IMR-90 (cell line): ENCODE results near the gene KRTAP10-6.

ENCODE experiments used
- CEBPB ChIP-seq: IDR thresholded peaks from 2 replicates; pipeline ENCODE4 v1.6.1; 2012; ENCODE audit warnings: low read depth, low read length, improper control_type of control experiment
- CHD1 ChIP-seq: IDR thresholded peaks from 2 replicates; pipeline ENCODE4 v1.6.1; 2012; ENCODE audit warnings: low read depth, low read length, improper control_type of control experiment
- CTCF ChIP-seq: conservative IDR thresholded peaks from 2 replicates; pipeline ENCODE4 v1.5.1; 2012; ENCODE audit warnings: mild to moderate bottlenecking, low read depth, low read length, improper control_type of control experiment
- FOS ChIP-seq: fragments of 150-350 bp; IDR thresholded peaks from 2 replicates; pipeline ENCODE4 v1.6.1; 2016; ENCODE audit warnings: low read depth, low read length
- MAFK ChIP-seq: IDR thresholded peaks from 2 replicates; pipeline ENCODE4 v1.6.1; 2012; ENCODE audit warnings: low read depth, low read length, improper control_type of control experiment
- MAZ ChIP-seq: IDR thresholded peaks from 2 replicates; pipeline ENCODE4 v1.6.1; 2012; ENCODE audit warnings: low read depth, mild to moderate bottlenecking, low read length, improper control_type of control experiment, moderate library complexity, borderline replicate concordance
- MXI1 ChIP-seq: IDR thresholded peaks from 2 replicates; pipeline ENCODE4 v1.6.1; 2012; ENCODE audit warnings: low read depth, mild to moderate bottlenecking, low read length, moderate library complexity, borderline replicate concordance
- NFE2L2 ChIP-seq: fragments of 150-350 bp; IDR thresholded peaks from 2 replicates; pipeline ENCODE4 v1.6.1; 2016; ENCODE audit warnings: low read depth, mild to moderate bottlenecking, low read length
- POLR2A ChIP-seq: IDR thresholded peaks from 2 replicates; pipeline ENCODE4 v1.6.1; 2012; ENCODE audit warnings: mild to moderate bottlenecking, low read depth, low read length
- RCOR1 ChIP-seq: IDR thresholded peaks from 2 replicates; pipeline ENCODE4 v1.6.1; 2012; ENCODE audit warnings: mild to moderate bottlenecking, low read length, improper control_type of control experiment; ENCODE audit not compliant: insufficient replicate concordance
- RFX5 ChIP-seq: IDR thresholded peaks from 2 replicates; pipeline ENCODE4 v1.8.0; 2012; ENCODE audit warnings: low read depth, mild to moderate bottlenecking, low read length, moderate library complexity
- SMC3 ChIP-seq: fragments of 150-350 bp; IDR thresholded peaks from 2 replicates; pipeline ENCODE4 v1.6.1; 2016; ENCODE audit warnings: low read depth, mild to moderate bottlenecking, antibody characterized with exemption, low read length, moderate library complexity
- USF2 ChIP-seq: fragments of 150-350 bp; IDR thresholded peaks from 2 replicates; pipeline ENCODE4 v1.6.1; 2017; ENCODE audit warnings: mild to moderate bottlenecking, antibody characterized with exemption, low read length, low read depth
- TF ChIP-seq, protein P1 (sequence below): fragments of 150-350 bp; IDR thresholded peaks from 2 replicates; pipeline ENCODE4 v1.6.1; 2016; ENCODE audit warnings: low read depth, mild to moderate bottlenecking, low read length, moderate library complexity, borderline replicate concordance

- TF ChIP-seq CEBPB (no peak), CTCF (no peak), POLR2A (no peak), MAFK (no peak), MXI1 (no peak), MAZ (no peak), FOS (no peak), USF2 (no peak), RCOR1 (no peak), CHD1 (no peak), SMC3 (no peak), RFX5 (no peak), NFE2L2 (no peak)
- TF ChIP-seq, protein P1, sequence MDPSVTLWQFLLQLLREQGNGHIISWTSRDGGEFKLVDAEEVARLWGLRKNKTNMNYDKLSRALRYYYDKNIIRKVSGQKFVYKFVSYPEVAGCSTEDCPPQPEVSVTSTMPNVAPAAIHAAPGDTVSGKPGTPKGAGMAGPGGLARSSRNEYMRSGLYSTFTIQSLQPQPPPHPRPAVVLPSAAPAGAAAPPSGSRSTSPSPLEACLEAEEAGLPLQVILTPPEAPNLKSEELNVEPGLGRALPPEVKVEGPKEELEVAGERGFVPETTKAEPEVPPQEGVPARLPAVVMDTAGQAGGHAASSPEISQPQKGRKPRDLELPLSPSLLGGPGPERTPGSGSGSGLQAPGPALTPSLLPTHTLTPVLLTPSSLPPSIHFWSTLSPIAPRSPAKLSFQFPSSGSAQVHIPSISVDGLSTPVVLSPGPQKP = no peak
Measured at GRCh38 chr21:44619886-44620285, 27.6 kb upstream of the KRTAP10-6 start.
